K562 (cell line): ENCODE results near the gene TRIM62. TPM values are rescaled to one million over a fixed set of nuclear protein-coding genes. Genes with fewer than 3 reads are reported as not detected.

Experiments used
- ATAC-seq: fragments of 200-7000 bp; cut with Tn5 transposase; 3 replicates; pipeline ENCODE4 v1.9.1; 2020; ENCODE audit warnings: moderate library complexity
- BruUV-seq: library from RNA; stranded (reverse); fragments of 400-500 nt; replicated peaks from 2 replicates; lab custom pipeline; 2021; lab: Mats Ljungman, UMichigan
- CTCF ChIA-PET: fragments of 300-600 bp; formaldehyde crosslinking; extraction: SDS; loops from one replicate; lab custom pipeline; 2021; ENCODE audit warnings: low intra/inter-chr PET ratio; lab: Yijun Ruan, JAX
- POLR2A ChIA-PET: fragments of 300-600, 350-650 bp; sonication (Branson Sonifier 250); formaldehyde crosslinking; extraction: SDS; loops from one replicate; lab custom pipeline; 2021; ENCODE audit warnings: antibody characterized with exemption, inconsistent platforms; lab: Yijun Ruan, JAX
- DNase-seq, 4 experiments: peaks; one replicate each; pipeline versions ENCODE4 v3.0.0 to v3.0.0-alpha.2; 2011 to 2018; ENCODE audit warnings: low spot score in 3 of 4, mixed read lengths in 3 of 4; ENCODE audit errors: extremely low read depth in 1 of 4
- FAIRE-seq: peaks from 2 replicates; lab custom pipeline; 2011; peaks lifted over from hg19 to GRCh38; lab: Jason Lieb, UNC
- H2AFZ ChIP-seq: 2 replicates; pipeline ENCODE4 v1.6.0; 2011; ENCODE audit warnings: low read depth, low read length, control low read depth, inconsistent platforms
- H3K27ac ChIP-seq: fragments of 200-600 bp; 3 replicates; pipeline ENCODE4 v1.8.0; 2011; ENCODE audit warnings: low read depth, mild to moderate bottlenecking, control low read depth, inconsistent platforms, low read length, moderate library complexity, mixed read lengths; ENCODE audit errors: extremely low read depth
- H3K27me3 ChIP-seq, 2 experiments: fragments of 300-600 bp in 1 of 2; 2 replicates in 1 of 2; 3 replicates in 1 of 2; pipeline versions ENCODE4 v1.6.0 to v1.8.0; 2011; ENCODE audit warnings: inconsistent platforms in 2 of 2, low read length in 2 of 2, mild to moderate bottlenecking in 1 of 2, mixed read lengths in 1 of 2, moderate library complexity in 1 of 2; ENCODE audit not compliant: control insufficient read depth in 2 of 2, insufficient read depth in 2 of 2
- H3K36me3 ChIP-seq: fragments of 300-600 bp; 3 replicates; pipeline ENCODE4 v1.8.0; 2011; ENCODE audit warnings: mild to moderate bottlenecking, low read length, inconsistent platforms; ENCODE audit not compliant: control insufficient read depth, insufficient read depth
- H3K4me1 ChIP-seq, 2 experiments: fragments of 200-600 bp in 1 of 2; replicated peaks in 1 of 2; 2 replicates in 1 of 2; 3 replicates in 1 of 2; pipeline versions ENCODE4 v1.5.1 to v1.8.0; 2011; ENCODE audit warnings: inconsistent platforms in 2 of 2, low read length in 2 of 2, mild to moderate bottlenecking in 1 of 2, mixed read lengths in 1 of 2, moderate library complexity in 1 of 2; ENCODE audit not compliant: control insufficient read depth in 2 of 2, insufficient read depth in 2 of 2
- H3K4me2 ChIP-seq: 2 replicates; pipeline ENCODE4 v1.6.1; 2011; ENCODE audit warnings: low read length, control low read depth, inconsistent platforms, mixed read lengths; ENCODE audit not compliant: insufficient read depth
- H3K4me3 ChIP-seq: fragments of 200-600 bp; sonication (generic), shearing (Covaris generic); 2 replicates; pipeline ENCODE4 v1.5.1; 2016; ENCODE audit warnings: control low read depth, inconsistent platforms
- H3K79me2 ChIP-seq: fragments of 200-600 bp; 3 replicates; pipeline ENCODE4 v1.8.0; 2011; ENCODE audit warnings: low read length, inconsistent platforms; ENCODE audit not compliant: control insufficient read depth, insufficient read depth
- H3K9ac ChIP-seq, 2 experiments: 2 replicates each; pipeline versions ENCODE4 v1.6.0 to v1.6.1; 2011; ENCODE audit warnings: low read depth in 2 of 2, low read length in 2 of 2, control low read depth in 1 of 2, inconsistent platforms in 1 of 2, mild to moderate bottlenecking in 1 of 2, mixed read lengths in 1 of 2; ENCODE audit not compliant: insufficient read depth in 1 of 2
- H3K9me1 ChIP-seq: one replicate; pipeline ENCODE4 v1.6.0; 2011; ENCODE audit warnings: inconsistent platforms, mild to moderate bottlenecking, low read length, moderate library complexity; ENCODE audit not compliant: control insufficient read depth, insufficient read depth
- H3K9me3 ChIP-seq: replicated peaks from 2 replicates; pipeline ENCODE4 v1.5.1; 2011; ENCODE audit warnings: low read depth, low read length, inconsistent platforms; ENCODE audit not compliant: control insufficient read depth, insufficient read depth
- H4K20me1 ChIP-seq: replicated peaks from 2 replicates; pipeline ENCODE4 v1.6.1; 2011; ENCODE audit warnings: low read length, inconsistent platforms, mixed read lengths; ENCODE audit not compliant: control insufficient read depth, insufficient read depth
- CCNT2 ChIP-seq: IDR thresholded peaks from 2 replicates; pipeline ENCODE4 v1.6.1; 2011; ENCODE audit warnings: borderline replicate concordance, low read depth, mild to moderate bottlenecking, moderate library complexity, mixed read lengths, low read length; ENCODE audit not compliant: insufficient read length; ENCODE audit errors: extremely low read depth
- FOXA1 ChIP-seq: fragments of 450-650 bp; IDR thresholded peaks from 2 replicates; pipeline ENCODE4 v1.6.1; 2016; ENCODE audit warnings: mild to moderate bottlenecking, borderline replicate concordance
- PHF21A ChIP-seq: fragments of 450-650 bp; IDR thresholded peaks from 2 replicates; pipeline ENCODE4 v1.6.1; 2017; ENCODE audit warnings: low read depth, borderline replicate concordance
- SIRT6 ChIP-seq: IDR thresholded peaks from one replicate; pipeline ENCODE4 v1.6.1; 2012; ENCODE audit warnings: low read depth, mild to moderate bottlenecking, control low read depth, inconsistent platforms, low read length, moderate library complexity
- SNRNP70 ChIP-seq: fragments of 200-400 bp; formaldehyde crosslinking; optimal IDR thresholded peaks from 2 replicates; pipeline ENCODE3; 2017; ENCODE audit warnings: low read depth, low read length
- SOX6 ChIP-seq: fragments of 450-650 bp; IDR thresholded peaks from 2 replicates; pipeline ENCODE4 v1.6.1; 2014; ENCODE audit warnings: mild to moderate bottlenecking
- SUPT5H ChIP-seq: fragments of 450-650 bp; IDR thresholded peaks from 2 replicates; pipeline ENCODE4 v1.6.1; 2016
- WGBS: fragments of 100-300 bp; shearing (Covaris generic); methylation state at CpG from one replicate; pipeline ENCODE4 v1.1.6; 2016; ENCODE audit warnings: low coverage, mixed read lengths; ENCODE audit not compliant: insufficient coverage; ENCODE audit errors: missing lambda C conversion rate; 5-methylcytosine and 5-hydroxymethylcytosine counted together
- in situ Hi-C: fragments of 300-500 bp; cut with MboI; formaldehyde crosslinking; loops from 4 replicates; pipeline ENCODE4 v1.15.0; 2018; ENCODE audit warnings: inconsistent platforms, mixed read lengths
- intact Hi-C: fragments of 100-400 bp; cut with micrococcal nuclease; formaldehyde crosslinking; loops from 2 replicates; pipeline ENCODE4 v1.14.2; 2022
- polyA plus RNA-seq, 8 experiments: library from polyadenylated mRNA; depleted of rRNA in 4 of 8; stranded (reverse) in 5 of 8; unstranded in 3 of 8; fragments of >200 nt; fragmentation: Nextera tagmentation in 2 of 8; fragmentation: Illumina TruSeq in 1 of 8; extraction: Ambion mirVana in 2 of 8; extraction: Trizol in 1 of 8; gene quantifications; 2 replicates each; pipeline versions ENCODE4 v1.2.1 to v1.2.3, GENCODE V29; 2011 to 2014; ENCODE audit warnings: inconsistent platforms in 1 of 8, missing spikeins in 1 of 8
- total RNA-seq, 7 experiments: library from RNA; depleted of rRNA in 6 of 7; stranded (reverse); fragments of >200 nt in 6 of 7; fragmentation: Illumina TruSeq in 2 of 7; extraction: Trizol in 2 of 7; gene quantifications; 2 replicates each; pipeline versions ENCODE4 v1.2.1 to v1.2.3, GENCODE V29; 2011 to 2021; ENCODE audit warnings: low replicate concordance in 1 of 7
- TF ChIP-seq, protein P1 (sequence below), 3 experiments: fragments of 200-800 bp in 1 of 3; sonication (Bioruptor generic) in 1 of 3; sonication (generic) in 1 of 3; formaldehyde crosslinking in 1 of 3; IDR thresholded peaks; 2 replicates each; pipeline versions ENCODE4 v1.6.1 to v1.8.0; 2016 to 2022; ENCODE audit warnings: mild to moderate bottlenecking in 2 of 3, missing compliant biosample characterization in 2 of 3, missing genetic modification characterization in 2 of 3, missing genetic modification reagents in 1 of 3
- TF ChIP-seq, protein P2 (sequence below): fragments of 150-350 bp; IDR thresholded peaks from 2 replicates; pipeline ENCODE4 v1.6.1; 2014; ENCODE audit warnings: low read depth, mild to moderate bottlenecking, low read length, borderline replicate concordance
- TF ChIP-seq, protein P3 (sequence below): sonication (generic); formaldehyde crosslinking; IDR thresholded peaks from 2 replicates; pipeline ENCODE4 v1.8.0; 2022; ENCODE audit warnings: mild to moderate bottlenecking, missing genetic modification reagents
- TF ChIP-seq, protein P4 (sequence below): fragments of 450-650 bp; IDR thresholded peaks from 2 replicates; pipeline ENCODE4 v1.6.1; 2014; ENCODE audit warnings: low read depth, mild to moderate bottlenecking, moderate library complexity, borderline replicate concordance

TRIM62 gene
- total and polyA plus RNA-seq, 9 of the 15 experiments (the other 6 are each of a cell fraction or from before 2014, with no cell fraction given), result 0.18 to 2.3 (median 0.52) TPM

DNA sequence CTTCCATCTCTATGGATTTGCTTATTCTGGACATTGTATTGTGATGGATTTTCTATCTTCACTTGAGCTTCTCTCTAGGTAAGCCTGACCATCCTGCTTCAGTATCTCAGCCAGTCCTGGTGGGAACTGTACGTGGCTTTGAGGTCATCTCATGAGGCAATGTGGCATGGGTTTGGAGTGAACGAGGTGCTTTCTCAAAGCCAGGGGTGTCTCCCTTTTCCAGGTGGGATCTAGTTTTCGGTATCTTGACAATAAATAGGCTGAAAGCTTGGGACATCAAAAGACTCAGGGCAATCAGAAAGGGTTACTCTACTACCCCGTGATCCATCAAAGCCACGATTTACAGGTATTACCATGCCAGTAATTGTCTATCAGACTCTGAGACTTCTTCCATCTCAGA is 60.1 kb downstream of the TRIM62 start:
- in situ Hi-C loops (no loop called here), intact Hi-C loops (no loop called here)
- 1% methylated on average over 5 of the region's 5 CpGs for WGBS
- H4K20me1 ChIP-seq, result no peaks in the 10 kb centered on the region; the same call in 1 of the 2 replicates
- ChIA-PET CTCF (no interaction called here), POLR2A (interaction anchor here (1.1 kb wide), 1 partner anchor 19 kb away, joined by 5 read pairs; no protein-coding TSS in a partner anchor)
- peaks cover 18 to 47% of the 10 kb centered on the region in 2 experiments; a peak in 4 of 5 replicates for H3K27me3 ChIP-seq
- peaks cover 0 to 5% of the 10 kb centered on the region in 2 experiments; a peak in 1 of 5 replicates for H3K4me1 ChIP-seq
- no peaks in the 10 kb centered on the region for H3K79me2 ChIP-seq
- H3K4me2 ChIP-seq, result no peak overlapping the region
- no peak overlapping the region for H3K9ac ChIP-seq
- H3K27ac ChIP-seq, result no peak overlapping the region
- ATAC-seq, result no peak
- H3K9me3 ChIP-seq, result no peaks in the 10 kb centered on the region
- H3K4me3 ChIP-seq, result no peak overlapping the region
- no peak for FAIRE-seq
- no peak for DNase-seq
- no peak overlapping the region for H2AFZ ChIP-seq
- no peaks in the 10 kb centered on the region for H3K36me3 ChIP-seq
- no TSS peak for BruUV-seq
- no peaks in the 10 kb centered on the region for H3K9me1 ChIP-seq
- TF ChIP-seq SOX6 (no peak), PHF21A (no peak), SIRT6 (no peak), CCNT2 (no peak), SUPT5H (no peak), SNRNP70 (no peak), FOXA1 (no peak)
- TF ChIP-seq, protein P1, sequence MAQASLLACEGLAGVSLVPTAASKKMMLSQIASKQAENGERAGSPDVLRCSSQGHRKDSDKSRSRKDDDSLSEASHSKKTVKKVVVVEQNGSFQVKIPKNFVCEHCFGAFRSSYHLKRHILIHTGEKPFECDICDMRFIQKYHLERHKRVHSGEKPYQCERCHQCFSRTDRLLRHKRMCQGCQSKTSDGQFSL (CRISPR knock-in tag; IDR thresholded peaks at IDR 0.05), result no peak
- TF ChIP-seq, protein P1 (tag; IDR thresholded peaks at IDR 0.05), result no peak
- TF ChIP-seq, protein P2, sequence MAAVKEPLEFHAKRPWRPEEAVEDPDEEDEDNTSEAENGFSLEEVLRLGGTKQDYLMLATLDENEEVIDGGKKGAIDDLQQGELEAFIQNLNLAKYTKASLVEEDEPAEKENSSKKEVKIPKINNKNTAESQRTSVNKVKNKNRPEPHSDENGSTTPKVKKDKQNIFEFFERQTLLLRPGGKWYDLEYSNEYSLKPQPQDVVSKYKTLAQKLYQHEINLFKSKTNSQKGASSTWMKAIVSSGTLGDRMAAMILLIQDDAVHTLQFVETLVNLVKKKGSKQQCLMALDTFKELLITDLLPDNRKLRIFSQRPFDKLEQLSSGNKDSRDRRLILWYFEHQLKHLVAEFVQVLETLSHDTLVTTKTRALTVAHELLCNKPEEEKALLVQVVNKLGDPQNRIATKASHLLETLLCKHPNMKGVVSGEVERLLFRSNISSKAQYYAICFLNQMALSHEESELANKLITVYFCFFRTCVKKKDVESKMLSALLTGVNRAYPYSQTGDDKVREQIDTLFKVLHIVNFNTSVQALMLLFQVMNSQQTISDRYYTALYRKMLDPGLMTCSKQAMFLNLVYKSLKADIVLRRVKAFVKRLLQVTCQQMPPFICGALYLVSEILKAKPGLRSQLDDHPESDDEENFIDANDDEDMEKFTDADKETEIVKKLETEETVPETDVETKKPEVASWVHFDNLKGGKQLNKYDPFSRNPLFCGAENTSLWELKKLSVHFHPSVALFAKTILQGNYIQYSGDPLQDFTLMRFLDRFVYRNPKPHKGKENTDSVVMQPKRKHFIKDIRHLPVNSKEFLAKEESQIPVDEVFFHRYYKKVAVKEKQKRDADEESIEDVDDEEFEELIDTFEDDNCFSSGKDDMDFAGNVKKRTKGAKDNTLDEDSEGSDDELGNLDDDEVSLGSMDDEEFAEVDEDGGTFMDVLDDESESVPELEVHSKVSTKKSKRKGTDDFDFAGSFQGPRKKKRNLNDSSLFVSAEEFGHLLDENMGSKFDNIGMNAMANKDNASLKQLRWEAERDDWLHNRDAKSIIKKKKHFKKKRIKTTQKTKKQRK, result no peak
- TF ChIP-seq, protein P3, sequence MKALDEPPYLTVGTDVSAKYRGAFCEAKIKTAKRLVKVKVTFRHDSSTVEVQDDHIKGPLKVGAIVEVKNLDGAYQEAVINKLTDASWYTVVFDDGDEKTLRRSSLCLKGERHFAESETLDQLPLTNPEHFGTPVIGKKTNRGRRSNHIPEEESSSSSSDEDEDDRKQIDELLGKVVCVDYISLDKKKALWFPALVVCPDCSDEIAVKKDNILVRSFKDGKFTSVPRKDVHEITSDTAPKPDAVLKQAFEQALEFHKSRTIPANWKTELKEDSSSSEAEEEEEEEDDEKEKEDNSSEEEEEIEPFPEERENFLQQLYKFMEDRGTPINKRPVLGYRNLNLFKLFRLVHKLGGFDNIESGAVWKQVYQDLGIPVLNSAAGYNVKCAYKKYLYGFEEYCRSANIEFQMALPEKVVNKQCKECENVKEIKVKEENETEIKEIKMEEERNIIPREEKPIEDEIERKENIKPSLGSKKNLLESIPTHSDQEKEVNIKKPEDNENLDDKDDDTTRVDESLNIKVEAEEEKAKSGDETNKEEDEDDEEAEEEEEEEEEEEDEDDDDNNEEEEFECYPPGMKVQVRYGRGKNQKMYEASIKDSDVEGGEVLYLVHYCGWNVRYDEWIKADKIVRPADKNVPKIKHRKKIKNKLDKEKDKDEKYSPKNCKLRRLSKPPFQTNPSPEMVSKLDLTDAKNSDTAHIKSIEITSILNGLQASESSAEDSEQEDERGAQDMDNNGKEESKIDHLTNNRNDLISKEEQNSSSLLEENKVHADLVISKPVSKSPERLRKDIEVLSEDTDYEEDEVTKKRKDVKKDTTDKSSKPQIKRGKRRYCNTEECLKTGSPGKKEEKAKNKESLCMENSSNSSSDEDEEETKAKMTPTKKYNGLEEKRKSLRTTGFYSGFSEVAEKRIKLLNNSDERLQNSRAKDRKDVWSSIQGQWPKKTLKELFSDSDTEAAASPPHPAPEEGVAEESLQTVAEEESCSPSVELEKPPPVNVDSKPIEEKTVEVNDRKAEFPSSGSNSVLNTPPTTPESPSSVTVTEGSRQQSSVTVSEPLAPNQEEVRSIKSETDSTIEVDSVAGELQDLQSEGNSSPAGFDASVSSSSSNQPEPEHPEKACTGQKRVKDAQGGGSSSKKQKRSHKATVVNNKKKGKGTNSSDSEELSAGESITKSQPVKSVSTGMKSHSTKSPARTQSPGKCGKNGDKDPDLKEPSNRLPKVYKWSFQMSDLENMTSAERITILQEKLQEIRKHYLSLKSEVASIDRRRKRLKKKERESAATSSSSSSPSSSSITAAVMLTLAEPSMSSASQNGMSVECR (CRISPR knock-in tag), result no peak
- TF ChIP-seq, protein P4, sequence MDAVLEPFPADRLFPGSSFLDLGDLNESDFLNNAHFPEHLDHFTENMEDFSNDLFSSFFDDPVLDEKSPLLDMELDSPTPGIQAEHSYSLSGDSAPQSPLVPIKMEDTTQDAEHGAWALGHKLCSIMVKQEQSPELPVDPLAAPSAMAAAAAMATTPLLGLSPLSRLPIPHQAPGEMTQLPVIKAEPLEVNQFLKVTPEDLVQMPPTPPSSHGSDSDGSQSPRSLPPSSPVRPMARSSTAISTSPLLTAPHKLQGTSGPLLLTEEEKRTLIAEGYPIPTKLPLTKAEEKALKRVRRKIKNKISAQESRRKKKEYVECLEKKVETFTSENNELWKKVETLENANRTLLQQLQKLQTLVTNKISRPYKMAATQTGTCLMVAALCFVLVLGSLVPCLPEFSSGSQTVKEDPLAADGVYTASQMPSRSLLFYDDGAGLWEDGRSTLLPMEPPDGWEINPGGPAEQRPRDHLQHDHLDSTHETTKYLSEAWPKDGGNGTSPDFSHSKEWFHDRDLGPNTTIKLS, result no peak
